Stimulated activated CD4-positive, alpha-beta T cell treated with anti-CD3 and anti-CD28 coated beads, Interleukin-15, amount 100 ng/mL, for 24 hours (primary cell): Measurements from ENCODE around the gene SALL4.
"Not testable (repeated sequence)": the region's sequence is repeated elsewhere in the genome, so short reads cannot be mapped to it uniquely, and the experiment has no call there.

Source experiments
- DNase-seq: peaks from one replicate; pipeline ENCODE4 v3.0.0-alpha.2; 2020

The SALL4 gene

DNA sequence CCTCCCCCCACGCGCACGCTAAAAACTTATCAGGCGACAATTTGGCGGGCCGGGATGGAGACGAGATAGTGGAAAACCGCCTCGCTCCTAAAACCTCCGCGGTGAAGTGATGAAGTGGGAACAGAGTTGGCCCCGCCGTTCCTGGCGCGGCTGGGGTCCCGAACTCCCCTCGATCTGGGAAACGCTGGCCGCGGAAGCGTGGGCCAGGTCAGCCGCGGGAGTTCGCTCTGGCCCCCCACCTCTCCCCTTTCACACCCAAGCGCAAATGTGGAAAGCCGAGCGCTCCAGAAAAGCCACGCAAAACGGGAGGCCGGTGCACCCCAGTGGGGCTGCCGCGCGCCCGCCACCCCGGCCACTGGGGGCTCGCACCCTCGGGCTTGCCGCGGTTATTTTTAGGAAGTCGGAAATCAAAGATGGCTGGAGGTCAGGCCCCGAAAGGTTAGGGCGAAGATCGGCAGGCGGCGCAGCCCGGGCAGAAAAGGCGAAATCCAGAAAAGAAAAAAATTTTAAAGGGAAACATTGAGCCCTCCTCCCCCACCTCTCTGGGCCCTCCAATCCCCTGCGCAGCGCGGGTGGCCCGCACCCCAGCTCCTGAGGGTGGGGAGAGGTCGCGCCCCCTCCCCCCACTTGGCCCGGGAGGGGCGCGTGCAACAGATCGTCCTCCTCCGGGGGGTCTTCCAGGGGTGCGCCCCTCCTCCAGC is 1.0 kb downstream of the SALL4 start:
- DNase-seq: no peak

DNA sequence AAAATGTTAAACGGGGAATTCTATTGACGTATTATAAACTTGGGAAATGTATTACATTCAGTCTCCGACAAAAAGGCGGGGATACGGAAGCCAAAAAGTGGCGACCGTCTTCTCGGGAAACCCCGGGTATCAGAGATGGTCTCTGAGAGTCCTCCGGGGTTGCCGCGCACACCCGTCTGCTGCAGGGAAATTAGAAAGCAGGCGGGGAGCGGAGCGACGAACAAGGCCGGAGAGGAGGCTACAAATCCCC is 1.5 kb downstream of the SALL4 start:
- peak; percentile 14 for DNase-seq

DNA sequence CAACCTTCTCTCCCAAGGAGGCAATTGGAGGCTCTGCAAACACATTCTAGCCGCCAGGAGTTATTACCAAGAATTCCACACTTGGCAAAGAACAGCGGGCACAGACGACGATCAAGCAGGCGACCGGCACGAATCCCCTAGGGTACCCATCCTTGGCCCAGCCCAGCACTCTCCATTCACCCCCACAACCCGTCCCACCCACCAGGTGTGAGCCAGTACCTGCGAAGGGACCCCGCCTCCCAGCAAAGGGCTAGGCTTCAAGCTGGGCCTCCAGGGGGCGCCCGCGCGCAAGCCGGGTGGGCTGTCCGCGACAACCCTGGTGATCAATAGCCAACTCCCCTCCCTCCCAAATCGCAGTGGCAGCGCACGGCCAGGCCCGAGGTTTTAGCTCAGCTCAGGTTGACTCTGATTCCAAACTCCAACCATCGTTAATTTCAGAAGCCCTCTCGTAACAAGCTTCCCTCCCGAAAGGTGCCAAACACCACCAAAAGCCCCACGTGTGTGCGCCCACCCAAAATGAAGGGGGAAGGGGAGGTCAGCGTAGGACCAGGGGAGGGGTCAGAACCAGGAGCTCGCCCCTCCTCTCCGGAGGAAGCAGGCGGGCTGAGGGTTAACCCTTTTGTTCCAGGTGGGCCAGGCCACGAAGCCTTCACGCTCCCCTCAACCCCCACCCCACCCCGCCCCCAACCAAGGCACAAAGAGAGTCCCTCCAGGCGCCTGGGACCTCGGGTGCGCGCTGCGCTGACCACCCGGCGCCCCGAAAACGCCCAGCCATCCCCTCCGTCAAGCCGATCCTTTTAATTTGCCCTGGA is 2.1 kb downstream of the SALL4 start:
- peak; percentile 80 for DNase-seq

GRCh38 chr20:51799401-51799860 is 2.9 kb downstream of the SALL4 start:
- no peak for DNase-seq

DNA sequence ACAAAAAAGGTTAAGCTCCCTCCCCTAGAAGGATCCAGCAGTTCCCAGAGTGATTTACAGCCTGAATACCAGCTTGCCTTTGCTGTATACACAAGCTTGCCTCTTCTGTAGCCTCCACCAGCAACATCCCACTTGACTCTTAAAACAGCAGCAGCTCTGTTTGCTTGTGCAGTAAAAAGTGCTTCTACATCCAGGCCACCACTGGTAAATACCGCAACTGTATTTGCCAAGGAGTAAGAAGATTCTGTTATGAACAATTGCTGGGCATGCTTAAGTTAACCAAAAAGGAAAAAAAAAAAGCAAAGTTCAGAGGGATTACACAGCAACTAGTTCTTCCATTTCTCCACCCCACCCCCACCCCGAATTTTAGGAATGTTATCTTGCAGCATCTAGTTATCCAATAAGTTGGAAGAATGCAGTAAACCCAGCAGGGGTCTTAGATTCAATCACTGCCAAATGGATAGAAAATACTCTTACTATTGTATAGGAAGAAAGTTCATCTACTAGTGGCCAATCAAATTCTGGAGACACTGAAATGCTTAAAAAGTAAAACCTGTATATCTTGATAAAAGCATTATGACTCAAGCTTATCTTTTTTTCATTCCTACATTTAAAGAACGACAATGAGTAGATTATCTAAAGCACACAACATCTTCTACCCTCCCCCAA is 4.8 kb downstream of the SALL4 start:
- no peak for DNase-seq

DNA sequence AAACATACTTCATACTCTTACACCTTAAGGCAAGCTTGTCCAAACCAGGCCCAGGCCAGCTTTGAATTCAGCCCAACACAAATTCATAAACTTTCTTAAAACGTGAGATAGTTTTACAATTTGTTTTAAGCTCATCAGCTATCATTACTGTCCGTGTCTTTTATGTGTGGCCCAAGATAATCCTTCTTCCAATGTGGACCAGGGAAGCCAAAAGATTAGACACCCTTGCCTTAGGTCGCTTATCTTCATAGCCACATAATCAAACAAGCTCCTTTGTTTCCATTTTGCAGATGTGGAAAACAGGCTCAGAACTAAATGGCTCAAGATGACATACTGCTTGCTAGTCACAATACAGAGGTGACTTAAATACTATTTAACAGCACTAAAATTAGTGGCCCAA is 6.0 kb downstream of the SALL4 start:
- DNase-seq: no peak

GRCh38 chr20:51792960-51793359 is 9.4 kb downstream of the SALL4 start:
- no peak for DNase-seq

DNA sequence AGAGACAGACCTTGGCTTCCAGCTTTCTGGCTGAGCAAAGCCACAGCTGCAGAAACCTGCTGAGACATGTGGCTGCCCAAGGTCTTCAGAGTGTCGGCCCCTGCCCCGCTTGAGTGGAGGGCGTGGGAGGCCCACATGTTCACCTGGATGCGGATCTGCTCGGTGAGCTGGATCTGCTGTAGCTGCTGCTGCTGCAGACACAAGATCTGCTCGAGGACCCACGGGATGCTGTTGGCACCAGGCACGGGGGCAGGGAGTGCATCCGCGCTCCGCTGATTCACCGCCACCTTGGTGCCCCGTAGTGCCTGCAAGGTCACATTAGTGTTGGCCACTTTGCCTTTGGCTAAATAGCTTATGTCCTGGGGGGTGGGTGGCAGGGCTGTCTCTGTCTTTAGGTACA is 10.7 kb downstream of the SALL4 start:
- DNase-seq: no peak

GRCh38 chr20:51790256-51790655 is 12.1 kb downstream of the SALL4 start:
- DNase-seq: no peak

DNA sequence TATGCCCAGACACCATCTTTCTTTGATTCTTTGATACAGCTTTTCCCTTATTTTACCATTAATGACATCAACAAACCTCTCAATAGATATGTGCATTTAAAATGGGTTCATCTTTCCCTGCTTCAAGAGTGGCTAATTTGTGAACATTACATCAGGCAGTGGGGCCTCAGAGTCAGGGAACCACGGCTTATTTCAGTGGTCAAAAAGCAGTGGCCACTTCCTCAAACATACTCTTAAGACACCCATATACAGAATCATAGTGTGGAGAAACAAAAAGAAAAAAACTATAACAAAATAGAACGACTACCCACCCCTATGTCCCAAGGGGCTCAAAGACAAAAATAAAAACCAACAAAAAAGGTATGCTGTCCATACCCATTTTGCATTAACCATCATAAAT is 12.9 kb downstream of the SALL4 start:
- DNase-seq: no peak

GRCh38 chr20:51788822-51789221 is 13.5 kb downstream of the SALL4 start:
- no peak for DNase-seq

DNA sequence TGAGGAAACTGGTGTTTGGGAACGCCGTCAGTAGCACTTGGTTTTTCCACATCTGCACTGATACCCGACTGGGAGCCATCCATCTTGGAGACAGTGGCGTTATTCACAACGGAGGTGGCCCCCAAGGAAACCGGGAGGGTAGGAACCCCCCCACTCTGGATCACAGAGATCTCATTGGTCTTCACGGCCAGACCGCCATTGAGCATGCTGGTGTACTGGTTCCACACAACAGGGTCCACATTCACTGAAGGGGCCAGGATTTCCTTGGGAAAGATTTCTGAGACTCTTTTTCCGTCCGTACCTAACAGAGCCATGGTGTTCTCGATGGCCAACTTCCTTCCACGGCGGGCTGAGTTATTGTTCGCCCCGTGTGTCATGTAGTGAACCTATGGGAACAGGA is 18.0 kb downstream of the SALL4 start:
- DNase-seq: no peak

- DNase-seq: not testable (repeated sequence)
Measured at GRCh38 chr20:51778229-51778759, 24.0 kb downstream of the SALL4 start.

DNA sequence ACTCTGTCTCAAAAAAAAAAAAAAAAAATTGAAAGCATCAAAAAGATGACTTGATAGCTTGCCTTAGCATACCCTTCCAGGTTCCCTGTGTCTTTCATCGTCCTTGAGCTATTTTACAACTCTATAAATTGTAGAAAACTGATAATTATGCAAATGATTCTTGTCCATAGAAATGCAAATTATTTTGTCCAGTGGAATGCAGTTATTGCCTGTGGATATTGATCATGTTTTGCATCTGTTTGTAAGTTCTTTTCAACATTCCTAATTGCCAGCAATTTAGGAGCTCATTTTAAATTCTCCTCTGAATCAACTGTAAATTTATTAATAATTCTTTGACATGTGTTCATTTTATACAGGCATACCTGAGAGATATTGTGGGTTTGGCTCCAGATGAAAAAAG is 27.1 kb downstream of the SALL4 start:
- DNase-seq: no peak

GRCh38 chr20:51772236-51772635 is 30.1 kb downstream of the SALL4 start:
- no peak for DNase-seq

GRCh38 chr20:51769976-51770615 is 32.2 kb downstream of the SALL4 start:
- DNase-seq: no peak

DNA sequence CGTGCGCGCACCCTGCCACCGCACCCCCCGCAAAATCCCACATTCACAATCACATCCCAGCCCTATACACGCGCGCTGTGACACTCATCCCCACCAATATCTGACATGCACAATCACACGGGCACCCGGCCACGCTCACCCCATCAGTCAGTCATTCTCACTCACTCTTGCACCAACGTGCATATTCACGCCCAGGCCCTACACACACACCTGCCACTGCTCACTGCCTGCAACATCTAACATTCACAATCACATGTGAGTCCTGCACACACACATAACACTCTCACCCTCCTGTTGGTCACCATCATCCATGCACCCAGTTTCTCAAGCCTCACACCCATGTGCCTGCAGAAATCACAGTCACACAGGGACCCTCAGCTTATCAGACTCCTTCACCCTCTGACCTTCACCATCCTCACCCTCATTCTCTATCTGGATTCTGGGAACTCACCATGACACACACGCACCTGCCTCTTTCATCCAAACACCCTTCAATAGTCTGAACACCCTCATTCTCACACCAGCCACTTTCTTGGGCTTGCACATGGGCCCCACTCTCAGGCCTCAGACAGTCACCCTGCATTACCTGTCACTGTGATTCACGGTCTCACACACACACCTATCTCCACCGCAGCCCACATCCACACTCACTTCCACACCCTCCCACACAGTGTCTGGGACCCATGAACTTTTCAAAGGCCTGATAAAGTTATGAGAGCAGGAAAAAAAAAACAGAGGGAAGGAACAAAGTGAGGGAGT is 33.4 kb downstream of the SALL4 start:
- DNase-seq: peak; percentile 10

DNA sequence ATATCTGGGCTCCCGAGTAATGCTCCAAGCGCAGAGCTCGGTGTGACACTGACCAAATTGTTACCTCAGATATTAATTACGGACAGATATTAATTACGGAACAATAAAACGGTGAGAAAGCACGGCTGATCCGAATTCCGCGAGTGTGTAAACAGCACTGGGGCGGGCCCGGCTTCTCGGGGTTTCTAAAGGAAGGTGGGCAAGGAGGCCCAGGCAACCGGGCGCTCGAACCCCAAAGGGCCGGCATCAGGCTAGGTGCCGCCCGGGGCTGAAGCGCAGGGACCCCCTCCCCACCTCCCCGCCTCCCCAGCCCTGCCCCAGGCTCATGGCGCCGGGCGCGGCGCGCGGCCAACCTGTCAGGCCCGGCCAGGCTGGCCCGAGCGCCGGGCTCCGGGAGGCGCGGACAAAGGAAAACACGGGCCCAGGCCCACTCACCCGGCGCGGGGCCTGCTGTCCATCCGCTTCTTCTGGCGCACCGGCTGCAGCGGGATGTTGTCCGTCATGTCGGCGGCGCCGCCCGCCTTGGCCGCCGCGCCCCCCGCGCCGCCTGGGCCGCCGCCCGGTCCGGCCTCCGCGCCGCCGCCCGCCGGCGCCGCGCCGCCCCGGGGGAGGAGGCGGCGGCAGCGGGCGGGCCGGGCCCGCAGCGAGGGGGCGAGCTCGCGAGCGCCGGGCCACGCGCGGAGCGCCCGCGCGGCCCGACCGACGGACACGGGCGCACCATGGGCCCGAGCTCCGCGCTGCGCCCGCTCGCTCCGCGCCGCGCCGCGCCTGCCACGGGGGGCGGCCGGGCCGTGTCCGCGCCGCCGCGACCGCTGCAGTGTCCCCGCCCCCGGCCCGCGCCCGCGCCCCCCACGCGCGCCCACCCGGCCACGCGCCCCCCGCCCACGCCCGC is 34.2 kb downstream of the SALL4 start, which contains the start of gene ATP9A:
Gene ATP9A, minus strand, starts transcription at position 524 of the 892 bp plus-strand sequence. Its CDS starts 21 bp downstream, at position 503.
- DNase-seq: peak; percentile 7

GRCh38 chr20:51766994-51767866 is 35.1 kb downstream of the SALL4 start:
- peak; percentile 74 for DNase-seq

DNA sequence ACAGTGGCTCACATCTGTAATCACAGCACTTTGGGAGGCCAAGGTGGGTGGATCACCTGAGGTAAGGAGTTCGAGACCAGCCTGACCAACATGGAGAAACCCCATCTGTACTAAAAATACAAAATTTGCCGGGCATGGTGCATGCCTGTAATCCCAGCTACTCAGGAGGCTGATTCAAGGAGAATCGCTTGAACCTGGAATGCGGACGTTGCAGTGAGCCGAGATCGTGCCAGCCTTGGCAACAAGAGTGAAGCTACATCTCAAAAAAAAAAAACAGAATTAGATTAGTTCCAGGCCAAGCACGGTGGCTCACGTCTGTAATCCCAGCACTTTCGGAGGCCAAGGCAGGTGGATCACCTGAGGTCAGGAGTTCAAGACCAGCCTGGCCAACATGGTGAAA is 36.9 kb downstream of the SALL4 start:
- not testable (repeated sequence) for DNase-seq
